ENCODE data around the gene TLR8. TPM values are rescaled to one million over a fixed set of nuclear protein-coding genes. Genes with fewer than 3 reads are reported as not detected.

The TLR8 gene
- total and polyA plus RNA-seq, 10 of the 15 experiments (the other 5 are each of a cell fraction or from before 2014, with no cell fraction given): 0.04 TPM; not detected in 9

- CTCF ChIA-PET: interaction anchor here (0.6 to 16.0 kb wide), 9 partner anchors 8 to 706 kb away, joined by 3 to 431 read pairs (median 4); no protein-coding TSS in a partner anchor
- H3K36me3 ChIP-seq (ENCODE audit: control insufficient read depth in 2 of 2, insufficient read depth in 2 of 2, low read length in 1 of 2): peaks cover 2 to 14% of the 10 kb centered on the region in 2 experiments; a peak in 3 of 4 replicates
- no peak overlapping the region for H2AFZ ChIP-seq (ENCODE audit: control insufficient read depth, low read depth, low read length)
- TF ChIP-seq, protein P1, sequence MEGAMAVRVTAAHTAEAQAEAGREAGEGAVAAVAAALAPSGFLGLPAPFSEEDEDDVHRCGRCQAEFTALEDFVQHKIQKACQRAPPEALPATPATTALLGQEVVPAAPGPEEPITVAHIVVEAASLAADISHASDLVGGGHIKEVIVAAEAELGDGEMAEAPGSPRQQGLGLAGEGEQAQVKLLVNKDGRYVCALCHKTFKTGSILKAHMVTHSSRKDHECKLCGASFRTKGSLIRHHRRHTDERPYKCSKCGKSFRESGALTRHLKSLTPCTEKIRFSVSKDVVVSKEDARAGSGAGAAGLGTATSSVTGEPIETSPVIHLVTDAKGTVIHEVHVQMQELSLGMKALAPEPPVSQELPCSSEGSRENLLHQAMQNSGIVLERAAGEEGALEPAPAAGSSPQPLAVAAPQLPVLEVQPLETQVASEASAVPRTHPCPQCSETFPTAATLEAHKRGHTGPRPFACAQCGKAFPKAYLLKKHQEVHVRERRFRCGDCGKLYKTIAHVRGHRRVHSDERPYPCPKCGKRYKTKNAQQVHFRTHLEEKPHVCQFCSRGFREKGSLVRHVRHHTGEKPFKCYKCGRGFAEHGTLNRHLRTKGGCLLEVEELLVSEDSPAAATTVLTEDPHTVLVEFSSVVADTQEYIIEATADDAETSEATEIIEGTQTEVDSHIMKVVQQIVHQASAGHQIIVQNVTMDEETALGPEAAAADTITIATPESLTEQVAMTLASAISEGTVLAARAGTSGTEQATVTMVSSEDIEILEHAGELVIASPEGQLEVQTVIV (IDR thresholded peaks at IDR 0.05; ENCODE audit: borderline replicate concordance, partially characterized antibody): no peak
- TF ChIP-seq SMAD5 (IDR thresholded peaks at IDR 0.05; ENCODE audit: low read depth): 0 out of 2 replicates have a peak, but pooled peaks have one; percentile 9
- no peaks in the 10 kb centered on the region for H3K27me3 ChIP-seq (replicated peaks in 1 of 2; ENCODE audit: control insufficient read depth in 2 of 2, insufficient read depth in 2 of 2, low read length in 1 of 2)
- POLR2A ChIA-PET: interaction anchor here (0.8 to 1.8 kb wide), 3 partner anchors 13 to 50 kb away, joined by 3 to 4 read pairs (median 3); no protein-coding TSS in a partner anchor
- H3K9ac ChIP-seq (ENCODE audit: control insufficient read depth, insufficient read depth, low read length): no peak overlapping the region
- no peaks in the 10 kb centered on the region for H4K20me1 ChIP-seq (ENCODE audit: control insufficient read depth, insufficient read depth)
- SMC1A ChIA-PET (ENCODE audit: uncharacterized antibody, unreplicated experiment): interaction anchor here (0.6 to 15.5 kb wide), 11 partner anchors 12 to 1098 kb away, joined by 3 to 349 read pairs (median 4); partner anchors contain the start of gene TLR7
- RAD21 ChIA-PET (ENCODE audit: unreplicated experiment): interaction anchor here (0.6 to 13.6 kb wide), 7 partner anchors 11 to 597 kb away, joined by 3 to 277 read pairs (median 7); partner anchors contain the start of gene TLR7
- H3K4me3 ChIP-seq: peak overlapping the region; percentile 22; the same call in 1 of the 2 replicates
- WGBS (ENCODE audit: insufficient coverage, insufficient replicate concordance, low lambda C conversion rate, missing lambda C conversion rate): 37% methylated on average over 4 of the region's 4 CpGs
- DNase-seq (ENCODE audit: low read depth, low spot score) (no peak), ATAC-seq (peak; percentile 6; the same call in 2 of the 3 replicates), FAIRE-seq (no peak)
- H3K79me2 ChIP-seq (ENCODE audit: control insufficient read depth, insufficient read depth, low read length): no peaks in the 10 kb centered on the region; the same call in 1 of the 2 replicates
- intact Hi-C loops (cut with micrococcal nuclease; ENCODE audit: unreplicated experiment) (loop anchor here (5.0 kb wide), 2 partner anchors 51 to 201 kb away; no protein-coding TSS in a partner anchor), in situ Hi-C loops (cut with MboI) (loop anchor here (5.0 to 25.0 kb wide), 2 partner anchors 69 to 1996 kb away; no protein-coding TSS in a partner anchor)
- BruUV-seq (replicated peaks): no TSS peak
- H3K4me2 ChIP-seq (ENCODE audit: control insufficient read depth, insufficient read depth): peak overlapping the region; percentile 73
- peaks cover 10% of the 10 kb centered on the region for H3K9me3 ChIP-seq (replicated peaks; ENCODE audit: control insufficient read depth, insufficient read depth, low read length)
- peaks cover 63% of the 10 kb centered on the region for H3K4me1 ChIP-seq (ENCODE audit: control insufficient read depth, insufficient read depth, low read length)
- H3K27ac ChIP-seq (ENCODE audit: control insufficient read depth, insufficient read depth): peak overlapping the region; percentile 95
Observed at GRCh38 chrX:12891171-12891570, 15.2 kb upstream of the TLR8 start.
